Stimulated activated naive CD4-positive, alpha-beta T cell treated with Interleukin-2 at 50 U/mL for 16 hours (primary cell): ENCODE results near the gene NENF.

ENCODE experiments used
- DNase-seq: peaks from one replicate; lab custom pipeline; 2025; lab: John Stamatoyannopoulos, UW

NENF gene

GRCh38 chr1:212482006-212482636, 49.4 kb downstream of the NENF start:
- DNase-seq = no peak

- DNase-seq = no peak
Observed at GRCh38 chr1:212482637-212483441, 50.1 kb downstream of the NENF start.

GRCh38 chr1:212484701-212485570, 52.2 kb downstream of the NENF start:
- DNase-seq = no peak

GRCh38 chr1:212485571-212485912, 52.8 kb downstream of the NENF start:
- DNase-seq = no peak

GRCh38 chr1:212485913-212486618, 53.3 kb downstream of the NENF start:
- no peak for DNase-seq

- no peak for DNase-seq
Observed at GRCh38 chr1:212486619-212486975, 53.9 kb downstream of the NENF start.

GRCh38 chr1:212487286-212487685, 54.6 kb downstream of the NENF start:
- no peak for DNase-seq

GRCh38 chr1:212487774-212488435, 55.2 kb downstream of the NENF start:
- DNase-seq = no peak

- DNase-seq = no peak
Observed at GRCh38 chr1:212488436-212489283, 55.9 kb downstream of the NENF start.

- DNase-seq = no peak
Observed at GRCh38 chr1:212489284-212489859, 56.7 kb downstream of the NENF start.

- DNase-seq = no peak
Observed at GRCh38 chr1:212490276-212490675, 57.6 kb downstream of the NENF start.

- DNase-seq = no peak
Observed at GRCh38 chr1:212491454-212491853, 58.7 kb downstream of the NENF start.
